A172 (cell line): ENCODE data around the gene DGCR6L. TPM values are rescaled to one million over a fixed set of nuclear protein-coding genes. Genes with fewer than 3 reads are reported as not detected.
"Not testable (repeated sequence)": the region's sequence is repeated elsewhere in the genome, so short reads cannot be mapped to it uniquely, and the experiment has no call there.

Experiments
- DNase-seq: peaks from one replicate; pipeline ENCODE4 v3.0.0-alpha.2; 2015; ENCODE audit warnings: low spot score
- total RNA-seq: library from RNA; depleted of rRNA; stranded (reverse); fragments of >200 nt; shearing (Covaris generic); gene quantifications from 2 replicates; pipeline ENCODE4 v1.2.3, GENCODE V29; 2014

DGCR6L gene
- total RNA-seq, 1 experiment from 2014 or later, result 43.7 TPM

- DNase-seq, result not testable (repeated sequence)
Measured at GRCh38 chr22:20308806-20309650, 10.8 kb downstream of the DGCR6L start.

- DNase-seq, result not testable (repeated sequence)
Measured at GRCh38 chr22:20307448-20308447, 12.1 kb downstream of the DGCR6L start.

- not testable (repeated sequence) for DNase-seq
Measured at GRCh38 chr22:20306646-20307447, 13.0 kb downstream of the DGCR6L start.

DNA sequence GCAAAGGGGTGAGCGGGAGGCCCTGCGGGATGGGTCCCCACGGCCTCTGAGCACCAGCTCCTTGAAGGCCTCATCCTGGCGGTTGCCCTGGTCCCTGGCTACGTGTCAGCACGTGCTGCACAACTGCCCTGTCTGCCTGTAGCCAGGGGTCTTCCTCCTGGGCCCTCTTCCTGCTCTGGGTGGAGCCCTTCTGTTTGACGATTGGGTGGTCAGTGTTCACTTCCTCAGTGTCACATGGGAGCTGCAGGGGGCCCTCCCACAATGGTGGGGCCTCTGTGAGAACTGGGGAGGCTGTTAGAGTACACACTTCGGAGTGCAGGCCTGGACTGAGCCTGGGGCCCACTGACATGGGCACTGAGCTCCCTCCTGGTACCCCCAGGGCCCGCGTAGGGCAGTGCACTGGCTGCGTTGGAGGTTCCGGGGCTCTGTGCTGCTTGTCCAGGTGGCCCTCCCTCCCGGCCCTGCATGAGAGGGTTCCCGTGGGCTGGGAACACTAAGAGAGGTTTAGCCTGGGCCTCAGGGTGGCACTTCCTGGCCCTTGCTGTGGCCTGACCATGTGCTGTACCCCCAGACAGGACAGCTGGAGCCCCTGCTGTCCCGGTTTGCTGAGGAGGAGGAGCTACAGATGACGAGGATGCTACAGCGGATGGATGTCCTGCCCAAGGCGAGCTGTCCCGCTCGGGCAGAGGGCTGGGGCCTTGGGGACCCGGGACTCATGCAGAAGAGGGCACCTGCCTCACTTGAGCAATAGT, 13.8 kb downstream of the DGCR6L start:
- no peak for DNase-seq

GRCh38 chr22:20305230-20305893, 14.5 kb downstream of the DGCR6L start:
- DNase-seq, result not testable (repeated sequence)

GRCh38 chr22:20304646-20305045, 15.2 kb downstream of the DGCR6L start:
- DNase-seq, result no peak

DNA sequence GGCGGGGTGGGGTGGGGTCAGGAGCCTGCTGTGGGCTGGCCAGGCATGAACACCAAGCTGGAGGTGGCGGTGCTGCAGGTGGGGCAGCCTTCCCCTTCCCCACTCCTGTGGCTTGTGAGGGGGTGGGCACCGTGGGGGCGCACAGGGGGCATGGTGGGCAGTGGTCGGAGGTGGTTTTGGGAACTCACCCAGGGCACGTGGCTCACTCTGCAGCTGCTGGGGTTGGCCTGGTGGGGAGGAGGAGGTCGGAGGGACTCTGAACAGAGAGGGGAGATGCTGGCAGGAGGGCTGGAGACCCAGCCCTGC, 16.7 kb downstream of the DGCR6L start:
- not testable (repeated sequence) for DNase-seq

- no peak for DNase-seq
Measured at GRCh38 chr22:20302438-20303228, 17.2 kb downstream of the DGCR6L start.

- DNase-seq, result no peak
Measured at GRCh38 chr22:20299746-20300136, 20.1 kb downstream of the DGCR6L start.

DNA sequence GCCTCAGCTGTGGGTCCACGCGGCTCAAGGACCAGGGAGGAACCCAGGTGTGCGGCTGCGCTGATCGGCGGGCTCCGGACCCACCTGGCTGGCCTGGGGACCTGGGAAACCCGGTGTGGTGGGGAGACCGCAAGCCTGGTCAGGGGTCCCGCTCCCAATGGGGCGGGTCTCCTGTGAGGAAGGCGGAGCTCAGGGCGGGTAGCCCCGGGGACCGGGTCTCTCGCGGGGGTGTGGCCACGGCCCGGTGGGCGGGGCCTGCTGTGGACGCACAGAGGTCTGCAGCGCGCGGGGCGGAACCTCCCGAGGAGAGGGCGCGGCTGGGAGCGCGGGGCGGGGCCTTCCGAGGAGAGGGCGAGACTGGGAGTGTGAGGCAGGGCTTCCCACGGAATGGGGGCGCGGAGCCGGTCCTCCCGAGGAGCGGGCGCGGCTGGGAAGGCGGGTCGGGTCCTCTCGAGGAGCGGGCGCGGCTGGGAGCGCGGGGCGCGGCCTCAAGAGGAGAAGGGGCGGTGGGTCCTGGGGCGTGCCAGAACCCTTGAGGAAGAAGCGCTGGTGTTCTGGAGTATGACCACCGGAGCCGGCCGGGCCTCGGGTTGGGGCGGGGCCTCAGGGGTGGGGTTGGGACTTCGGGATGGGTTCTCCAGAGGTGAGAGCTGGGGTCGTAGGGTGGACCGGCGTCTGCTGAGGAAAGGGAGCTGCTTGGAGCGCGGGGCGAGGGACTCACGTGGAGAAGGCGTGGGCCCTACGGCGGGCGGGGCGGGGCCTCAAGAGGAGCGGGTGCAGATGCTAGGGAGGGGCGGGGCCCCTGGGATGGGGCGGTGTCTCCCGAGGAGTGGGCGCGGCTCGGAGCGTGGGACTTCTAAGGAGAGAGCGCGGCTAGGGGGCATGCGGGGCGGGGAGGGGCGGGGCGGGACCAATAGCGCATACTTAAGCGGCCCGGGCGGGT, 20.8 kb downstream of the DGCR6L start:
- DNase-seq, result peak; percentile 60

GRCh38 chr22:20298110-20298802, 21.6 kb downstream of the DGCR6L start:
- no peak for DNase-seq

GRCh38 chr22:20297414-20298109, 22.3 kb downstream of the DGCR6L start:
- DNase-seq, result no peak

DNA sequence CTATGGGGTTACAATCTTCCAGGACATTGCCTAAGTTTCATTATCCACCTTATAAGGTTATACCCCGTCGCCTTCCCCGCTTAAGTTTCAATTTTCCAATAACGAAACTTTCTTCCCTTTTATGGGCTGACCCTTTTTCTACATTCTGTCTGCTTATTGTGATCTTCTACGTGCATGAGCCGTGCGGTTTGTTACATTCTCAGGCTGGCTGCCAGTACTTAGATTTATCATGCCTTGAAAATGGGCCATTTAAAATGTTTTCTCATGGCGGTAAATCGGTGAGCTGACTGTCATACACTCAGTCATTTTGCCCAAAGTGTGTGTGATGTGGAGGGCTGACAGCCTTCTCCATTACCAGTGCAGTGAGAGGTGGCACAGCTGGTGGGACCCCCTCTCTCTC, 23.3 kb downstream of the DGCR6L start:
- DNase-seq, result no peak

DNA sequence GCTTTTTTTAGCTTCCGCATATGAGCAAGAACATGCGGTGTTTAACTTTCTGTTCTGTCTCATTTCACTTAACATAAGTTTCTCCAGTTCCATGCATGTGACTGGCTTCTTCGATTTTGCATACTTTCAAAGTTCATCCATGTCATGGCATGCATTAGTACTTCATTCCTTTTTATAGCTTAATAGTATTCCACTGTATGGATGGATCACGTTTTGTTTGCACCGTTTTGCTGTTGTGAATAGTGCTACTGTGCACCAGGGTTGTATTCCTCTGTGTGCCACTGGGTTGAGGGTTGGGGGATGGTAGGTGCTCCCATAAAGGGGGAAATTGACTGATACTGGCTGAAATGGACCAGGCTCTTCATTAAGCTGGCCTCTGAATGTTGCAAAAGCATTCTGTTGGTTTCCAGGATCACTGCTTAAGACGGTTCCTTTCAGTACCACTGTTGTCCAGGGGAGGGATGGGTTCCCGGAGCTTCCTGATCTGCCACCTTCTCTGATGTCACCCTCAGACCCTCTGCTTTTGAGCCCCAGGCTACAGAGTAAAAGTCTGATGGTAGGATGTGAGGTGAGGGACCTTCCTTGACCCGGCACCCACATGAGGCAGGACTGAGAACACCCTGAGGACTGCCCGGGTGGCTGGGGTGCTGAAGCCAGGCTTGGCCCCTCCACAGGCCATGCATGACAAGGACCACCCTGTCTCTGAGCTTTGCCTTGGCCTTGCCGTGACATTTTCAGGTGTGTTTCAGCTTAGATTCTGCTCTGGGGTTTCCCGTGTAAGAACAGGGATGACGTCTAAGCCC, 24.4 kb downstream of the DGCR6L start:
- DNase-seq, result no peak

DNA sequence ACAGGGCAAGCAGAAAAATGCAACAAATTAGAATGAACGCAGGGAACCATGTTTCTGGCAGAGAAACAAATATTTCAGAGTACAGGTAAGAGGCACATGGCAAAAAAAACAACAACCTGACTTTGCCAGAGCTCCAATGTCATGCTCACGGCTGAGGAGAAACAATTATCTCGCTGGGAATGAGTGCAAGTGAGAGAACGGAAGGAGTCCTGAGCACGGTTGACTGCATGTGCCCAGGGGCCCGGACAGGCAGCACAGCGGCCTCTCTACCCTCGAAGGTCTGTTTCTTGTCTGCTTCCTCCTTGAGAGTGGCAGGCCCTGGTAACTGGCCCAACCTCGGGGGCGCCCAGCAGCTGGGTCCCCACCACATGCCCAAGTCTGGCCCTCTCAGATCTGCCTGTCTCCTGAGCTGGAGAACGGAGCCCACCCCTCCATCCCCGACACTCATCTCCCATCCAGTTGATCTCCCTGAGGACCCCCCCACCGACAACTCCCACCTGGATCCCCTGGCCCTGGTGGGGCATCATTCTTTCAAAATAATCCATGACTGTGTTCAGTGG, 27.1 kb downstream of the DGCR6L start:
- DNase-seq, result no peak

GRCh38 chr22:20292108-20292507, 27.8 kb downstream of the DGCR6L start:
- DNase-seq, result no peak
